ENCODE results near the gene ZHX3.

The ZHX3 gene

GRCh38 chr20:41320976-41321375, 3.4 kb upstream of the ZHX3 start:
- Histone ChIP-seq H3K27me3 (peaks cover 50% of the 10 kb centered on the region), H3K9me3 (no peaks in the 10 kb centered on the region), H3K27ac (no peak overlapping the region), H3K36me3 (no peaks in the 10 kb centered on the region), H3K4me3 (ENCODE audit: low read depth in 1 of 2, low read length in 1 of 2) (no peak overlapping the region), H3K4me1 (ENCODE audit: control insufficient read depth in 1 of 2, insufficient read depth in 1 of 2, low read depth in 1 of 2, low read length in 1 of 2) (peaks cover 6 to 9% of the 10 kb centered on the region in 2 experiments)
- TF ChIP-seq CTCF (IDR thresholded peaks at IDR 0.05) = no peak

GRCh38 chr20:41320441-41320840, 2.9 kb upstream of the ZHX3 start:
- no peak for TF ChIP-seq CTCF (IDR thresholded peaks at IDR 0.05)
- H3K4me1 ChIP-seq (ENCODE audit: control insufficient read depth in 1 of 2, insufficient read depth in 1 of 2, low read depth in 1 of 2, low read length in 1 of 2) = peaks cover 6 to 9% of the 10 kb centered on the region in 2 experiments
- no peak overlapping the region for H3K27ac ChIP-seq
- H3K36me3 ChIP-seq = no peaks in the 10 kb centered on the region
- H3K27me3 ChIP-seq = peaks cover 54% of the 10 kb centered on the region
- H3K4me3 ChIP-seq (ENCODE audit: low read depth in 1 of 2, low read length in 1 of 2) = no peak overlapping the region
- H3K9me3 ChIP-seq = no peaks in the 10 kb centered on the region

GRCh38 chr20:41318271-41318649, 729 bp upstream of the ZHX3 start:
- H3K4me3 ChIP-seq (ENCODE audit: low read depth in 1 of 2, low read length in 1 of 2) = peak overlapping the region in 1 of 2 experiments; percentile 57

GRCh38 chr20:41316602-41317545, 657 bp downstream of the ZHX3 start:
- H3K27me3 ChIP-seq = peaks cover 62% of the 10 kb centered on the region
- no peak for TF ChIP-seq CTCF (IDR thresholded peaks at IDR 0.05)
- peak overlapping the region; percentile 57 to 64 for H3K4me3 ChIP-seq (ENCODE audit: low read depth in 1 of 2, low read length in 1 of 2)
- H3K36me3 ChIP-seq = no peaks in the 10 kb centered on the region
- H3K9me3 ChIP-seq = no peaks in the 10 kb centered on the region
- no peak overlapping the region for H3K27ac ChIP-seq
- H3K4me1 ChIP-seq (ENCODE audit: control insufficient read depth in 1 of 2, insufficient read depth in 1 of 2, low read depth in 1 of 2, low read length in 1 of 2) = peaks cover 6 to 9% of the 10 kb centered on the region in 2 experiments

More at GRCh38 chr20:41318271-41318649, 729 bp upstream of the ZHX3 start:
- no peaks in the 10 kb centered on the region for H3K36me3 ChIP-seq
- peaks cover 6 to 9% of the 10 kb centered on the region in 2 experiments for H3K4me1 ChIP-seq (ENCODE audit: control insufficient read depth in 1 of 2, insufficient read depth in 1 of 2, low read depth in 1 of 2, low read length in 1 of 2)
- H3K27ac ChIP-seq = no peak overlapping the region
- TF ChIP-seq CTCF (IDR thresholded peaks at IDR 0.05) = no peak
- peaks cover 62% of the 10 kb centered on the region for H3K27me3 ChIP-seq
- no peaks in the 10 kb centered on the region for H3K9me3 ChIP-seq

- Histone ChIP-seq H3K27me3 (peaks cover 61% of the 10 kb centered on the region), H3K27ac (no peak overlapping the region), H3K4me3 (ENCODE audit: low read depth in 1 of 2, low read length in 1 of 2) (no peak overlapping the region), H3K9me3 (no peaks in the 10 kb centered on the region), H3K4me1 (ENCODE audit: control insufficient read depth in 1 of 2, insufficient read depth in 1 of 2, low read depth in 1 of 2, low read length in 1 of 2) (peaks cover 6 to 9% of the 10 kb centered on the region in 2 experiments), H3K36me3 (no peaks in the 10 kb centered on the region)
- no peak for TF ChIP-seq CTCF (IDR thresholded peaks at IDR 0.05)
These were observed 1.5 kb downstream of the ZHX3 start for GRCh38 chr20:41316051-41316450.

All from neutrophil (primary cell).